Measurements from ENCODE around the gene ARPC5. TPM values are rescaled to one million over a fixed set of nuclear protein-coding genes. Genes with fewer than 3 reads are reported as not detected.

Gene ARPC5
- total RNA-seq, 1 donor from 2014 or later = 68.0 TPM

GRCh38 chr1:183653462-183653794 lies 17.8 kb upstream of the ARPC5 start:
- peaks cover 11% of the 10 kb centered on the region for H3K4me1 Mint-ChIP-seq (ENCODE audit: low read depth)
- H3K27me3 Mint-ChIP-seq = no peaks in the 10 kb centered on the region
- H3K4me3 Mint-ChIP-seq (ENCODE audit: low read depth) = no peak overlapping the region
- H3K27ac Mint-ChIP-seq = no peak overlapping the region
- no peak for TF ChIP-seq CTCF (IDR thresholded peaks at IDR 0.05; ENCODE audit: unreplicated experiment)
- DNase-seq (ENCODE audit: low spot score, unreplicated experiment) = no peak
- no peaks in the 10 kb centered on the region for H3K9me3 Mint-ChIP-seq (ENCODE audit: low read depth)
- H3K36me3 Mint-ChIP-seq (ENCODE audit: insufficient read depth) = no peaks in the 10 kb centered on the region

GRCh38 chr1:183652547-183653461 lies 17.2 kb upstream of the ARPC5 start, which contains the start of gene APOBEC4:
Gene APOBEC4, minus strand, starts transcription at chr1:183653316. Its CDS starts 4,535 bp downstream, at chr1:183648781.
- no peaks in the 10 kb centered on the region for H3K36me3 Mint-ChIP-seq (ENCODE audit: insufficient read depth)
- DNase-seq (ENCODE audit: low spot score, unreplicated experiment) = no peak
- H3K9me3 Mint-ChIP-seq (ENCODE audit: low read depth) = no peaks in the 10 kb centered on the region
- H3K4me1 Mint-ChIP-seq (ENCODE audit: low read depth) = peaks cover 11% of the 10 kb centered on the region
- no peak within 1 kb of the TSS for H3K4me3 Mint-ChIP-seq (ENCODE audit: low read depth)
- H3K27ac Mint-ChIP-seq = peak within 1 kb of the TSS; percentile 81
- H3K27me3 Mint-ChIP-seq = no peaks in the 10 kb centered on the region
- TF ChIP-seq CTCF (IDR thresholded peaks at IDR 0.05; ENCODE audit: unreplicated experiment) = no peak

- no peak for TF ChIP-seq CTCF (IDR thresholded peaks at IDR 0.05; ENCODE audit: unreplicated experiment)
- H3K36me3 Mint-ChIP-seq (ENCODE audit: insufficient read depth) = no peaks in the 10 kb centered on the region
- no peak for DNase-seq (ENCODE audit: low spot score, unreplicated experiment)
- peaks cover 11% of the 10 kb centered on the region for H3K4me1 Mint-ChIP-seq (ENCODE audit: low read depth)
- no peaks in the 10 kb centered on the region for H3K27me3 Mint-ChIP-seq
- no peak overlapping the region for H3K27ac Mint-ChIP-seq
- H3K4me3 Mint-ChIP-seq (ENCODE audit: low read depth) = no peak overlapping the region
- no peaks in the 10 kb centered on the region for H3K9me3 Mint-ChIP-seq (ENCODE audit: low read depth)
These were observed 16.5 kb upstream of the ARPC5 start for GRCh38 chr1:183652107-183652506.

GRCh38 chr1:183651612-183652011 lies 16.0 kb upstream of the ARPC5 start:
- TF ChIP-seq CTCF (IDR thresholded peaks at IDR 0.05; ENCODE audit: unreplicated experiment) = no peak
- Mint-ChIP-seq H3K4me3 (ENCODE audit: low read depth) (no peak overlapping the region), H3K27me3 (no peaks in the 10 kb centered on the region), H3K4me1 (ENCODE audit: low read depth) (peaks cover 11% of the 10 kb centered on the region), H3K9me3 (ENCODE audit: low read depth) (no peaks in the 10 kb centered on the region), H3K27ac (no peak overlapping the region), H3K36me3 (ENCODE audit: insufficient read depth) (no peaks in the 10 kb centered on the region)
- DNase-seq (ENCODE audit: low spot score, unreplicated experiment) = no peak

- H3K27ac Mint-ChIP-seq = no peak overlapping the region
- peaks cover 10% of the 10 kb centered on the region for H3K4me1 Mint-ChIP-seq (ENCODE audit: low read depth)
- H3K4me3 Mint-ChIP-seq (ENCODE audit: low read depth) = no peak overlapping the region
- no peaks in the 10 kb centered on the region for H3K9me3 Mint-ChIP-seq (ENCODE audit: low read depth)
- TF ChIP-seq CTCF (IDR thresholded peaks at IDR 0.05; ENCODE audit: unreplicated experiment) = no peak
- H3K36me3 Mint-ChIP-seq (ENCODE audit: insufficient read depth) = no peaks in the 10 kb centered on the region
- no peaks in the 10 kb centered on the region for H3K27me3 Mint-ChIP-seq
- no peak for DNase-seq (ENCODE audit: low spot score, unreplicated experiment)
These were observed 12.5 kb upstream of the ARPC5 start for GRCh38 chr1:183648042-183648441.

Data from progenitor cell of endocrine pancreas (in vitro differentiated cells).